GM19463 (cell line): ENCODE measurements around the gene TTLL9.
A peak's percentile ranks its signal among the peaks of the same experiment; 100 is the strongest.
"Not testable (repeated sequence)": the region's sequence is repeated elsewhere in the genome, so short reads cannot be mapped to it uniquely, and the experiment has no call there.

Experiments
- ATAC-seq: cut with Tn5 transposase; IDR thresholded peaks from one replicate; pipeline ENCODE4 v1.9.1; 2021; ENCODE audit warnings: mild to moderate bottlenecking, moderate library complexity; ENCODE audit not compliant: unreplicated experiment

TTLL9 gene

GRCh38 chr20:31869942-31870725 lies at the start of gene TTLL9, which contains the start of gene DUSP15:
Gene TTLL9 (plus strand): TSS chr20:31870634. CDS start chr20:31871127, 493 bp downstream.
Gene DUSP15 (minus strand): TSS chr20:31870527. CDS start chr20:31870337, 190 bp downstream.
- ATAC-seq: no peak

GRCh38 chr20:31821427-31821826 lies 49.0 kb upstream of the TTLL9 start:
- ATAC-seq: no peak

DNA sequence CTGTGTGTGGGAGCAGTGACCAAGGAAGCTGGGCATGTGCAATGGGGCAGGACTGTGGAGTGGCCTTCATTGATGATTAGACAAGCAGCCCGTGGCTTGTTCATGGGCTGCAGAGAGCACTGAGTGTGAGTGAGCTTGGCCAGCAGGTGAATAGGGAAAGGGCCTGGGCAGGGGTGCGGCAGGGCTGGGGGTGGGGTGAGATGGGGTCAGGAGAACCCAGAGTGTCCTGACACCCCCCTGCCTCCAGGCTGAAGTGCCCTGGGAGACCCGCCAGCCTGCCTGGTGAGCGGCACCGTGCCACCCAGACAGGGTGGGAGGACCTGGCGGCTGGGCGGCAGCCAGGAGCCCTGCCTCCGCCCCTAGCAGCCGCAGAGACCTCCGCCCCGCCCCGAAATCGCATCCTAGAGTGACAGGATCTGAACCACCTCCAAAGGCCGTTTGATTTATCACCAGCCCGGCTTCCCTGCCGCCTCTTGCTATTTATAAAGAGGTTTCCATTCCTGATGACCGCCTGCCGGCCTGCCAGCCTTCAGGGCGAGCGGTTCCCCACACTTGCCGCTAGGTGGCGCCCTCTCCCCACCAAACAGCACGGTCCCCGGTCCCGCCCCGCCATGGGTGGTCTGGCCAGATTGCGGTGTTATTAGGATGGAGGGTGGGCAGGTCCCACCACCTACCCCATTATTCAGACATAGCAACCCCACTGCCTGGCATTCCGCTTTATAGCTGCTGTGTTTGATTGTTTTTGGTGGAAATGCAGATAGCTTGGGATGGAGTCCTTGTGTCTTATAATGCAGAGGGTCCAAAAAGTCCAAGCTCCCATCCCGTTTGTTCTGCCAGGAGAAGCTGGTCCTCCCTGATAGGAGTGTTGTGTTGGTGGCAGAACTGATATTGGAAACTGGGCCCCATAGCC lies 47.8 kb upstream of the TTLL9 start:
- peak; percentile 65 for ATAC-seq

GRCh38 chr20:31823360-31824124 lies 46.9 kb upstream of the TTLL9 start:
- ATAC-seq: no peak

DNA sequence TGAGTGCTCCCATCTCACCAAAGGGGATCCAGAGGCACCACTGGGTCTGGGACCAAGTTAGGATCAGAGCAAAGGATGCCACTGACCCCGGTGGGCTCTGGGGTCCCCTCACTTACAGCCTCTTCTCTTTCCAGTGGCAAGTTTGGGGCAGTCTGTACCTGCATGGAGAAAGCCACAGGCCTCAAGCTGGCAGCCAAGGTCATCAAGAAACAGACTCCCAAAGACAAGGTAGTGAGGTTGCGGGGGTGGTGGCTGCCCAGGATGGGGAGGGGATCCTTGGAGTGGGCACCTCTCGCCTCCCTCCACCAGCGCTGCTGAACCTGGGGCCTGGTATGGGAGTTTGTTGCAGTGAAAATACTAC lies 46.3 kb upstream of the TTLL9 start:
- ATAC-seq: no peak

- ATAC-seq: no peak
Measured at GRCh38 chr20:31824554-31825313, 45.7 kb upstream of the TTLL9 start.

DNA sequence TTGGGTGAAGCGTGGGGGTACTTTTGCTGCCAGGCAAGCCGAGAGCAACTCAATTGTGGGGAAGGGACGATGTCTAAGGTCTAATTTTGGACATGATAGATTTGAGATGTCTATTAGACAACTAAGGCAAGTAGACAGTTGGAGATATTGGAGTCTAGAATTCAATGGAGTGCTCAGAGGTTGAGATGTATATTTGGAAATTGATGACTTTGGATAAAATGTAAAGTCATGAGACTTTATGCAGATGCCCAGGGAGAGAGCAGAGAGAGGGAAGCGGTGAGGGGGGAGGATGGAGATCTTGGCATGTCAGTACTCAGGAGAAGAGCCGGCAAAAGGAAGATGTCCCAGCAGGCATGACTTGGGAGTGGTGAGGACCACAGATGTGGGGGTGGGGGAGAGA lies 44.4 kb upstream of the TTLL9 start:
- no peak for ATAC-seq

GRCh38 chr20:31827059-31827458 lies 43.4 kb upstream of the TTLL9 start:
- ATAC-seq: no peak

DNA sequence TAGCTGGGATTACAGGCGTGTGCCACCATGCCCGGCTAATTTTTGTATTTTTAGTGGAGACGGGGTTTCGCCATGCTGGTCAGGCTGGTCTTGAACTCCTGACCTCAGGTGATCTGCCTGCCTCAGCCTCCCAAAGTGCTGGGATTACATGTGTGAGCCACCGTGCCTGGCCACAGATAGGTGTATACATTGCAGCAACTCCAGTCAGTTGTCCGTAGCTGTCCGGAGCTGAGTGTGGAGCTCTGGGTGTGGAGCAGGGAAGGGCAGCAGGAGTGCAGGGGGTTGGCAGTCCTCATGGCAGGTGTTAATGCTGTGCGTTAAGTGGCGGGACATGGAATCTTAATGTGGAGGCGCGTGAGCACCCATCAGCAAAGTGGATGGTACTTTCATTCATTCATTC lies 42.4 kb upstream of the TTLL9 start:
- ATAC-seq: not testable (repeated sequence)

GRCh38 chr20:31829731-31830130 lies 40.7 kb upstream of the TTLL9 start:
- ATAC-seq: no peak

GRCh38 chr20:31830406-31830981 lies 39.9 kb upstream of the TTLL9 start:
- ATAC-seq: no peak

DNA sequence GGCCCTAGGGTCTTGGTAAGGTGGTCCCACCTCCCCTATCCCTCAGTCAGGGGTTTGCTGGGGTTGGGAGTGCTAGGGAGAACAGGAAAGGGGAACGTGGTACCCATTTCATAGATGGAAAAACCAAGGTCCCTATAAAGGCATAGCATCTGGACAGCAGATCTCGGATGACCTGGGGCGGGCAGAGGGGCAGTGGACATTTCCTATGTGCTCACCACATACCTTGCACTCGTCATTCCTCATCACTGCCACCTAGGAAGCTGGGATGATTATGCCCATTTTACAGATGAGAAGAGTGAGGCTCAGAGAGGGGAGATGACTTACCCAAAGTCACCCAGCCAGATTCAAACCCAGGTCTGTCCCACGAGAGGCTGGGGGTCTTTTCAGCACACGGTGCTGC lies 39.2 kb upstream of the TTLL9 start:
- no peak for ATAC-seq

DNA sequence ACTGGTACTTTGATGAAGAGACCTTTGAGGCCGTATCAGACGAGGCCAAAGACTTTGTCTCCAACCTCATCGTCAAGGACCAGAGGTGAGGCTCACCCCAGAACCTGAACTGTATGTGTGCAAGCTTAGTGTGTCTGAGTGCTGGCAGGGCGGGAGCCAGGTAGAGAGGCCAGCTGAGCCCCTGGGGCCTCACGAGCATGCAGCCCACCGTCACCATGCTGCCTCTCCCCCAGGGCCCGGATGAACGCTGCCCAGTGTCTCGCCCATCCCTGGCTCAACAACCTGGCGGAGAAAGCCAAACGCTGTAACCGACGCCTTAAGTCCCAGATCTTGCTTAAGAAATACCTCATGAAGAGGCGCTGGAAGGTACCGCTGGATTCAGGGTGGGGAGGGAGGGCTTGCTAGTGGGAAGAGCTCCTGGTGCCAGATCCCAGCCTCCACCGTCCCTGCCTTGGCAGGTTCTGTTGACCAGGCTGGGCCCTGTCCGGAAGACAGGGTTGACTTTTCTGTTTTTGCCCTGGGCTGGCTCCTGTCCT lies 38.6 kb upstream of the TTLL9 start:
- no peak for ATAC-seq

- ATAC-seq: no peak
Measured at GRCh38 chr20:31833130-31833930, 37.1 kb upstream of the TTLL9 start.

DNA sequence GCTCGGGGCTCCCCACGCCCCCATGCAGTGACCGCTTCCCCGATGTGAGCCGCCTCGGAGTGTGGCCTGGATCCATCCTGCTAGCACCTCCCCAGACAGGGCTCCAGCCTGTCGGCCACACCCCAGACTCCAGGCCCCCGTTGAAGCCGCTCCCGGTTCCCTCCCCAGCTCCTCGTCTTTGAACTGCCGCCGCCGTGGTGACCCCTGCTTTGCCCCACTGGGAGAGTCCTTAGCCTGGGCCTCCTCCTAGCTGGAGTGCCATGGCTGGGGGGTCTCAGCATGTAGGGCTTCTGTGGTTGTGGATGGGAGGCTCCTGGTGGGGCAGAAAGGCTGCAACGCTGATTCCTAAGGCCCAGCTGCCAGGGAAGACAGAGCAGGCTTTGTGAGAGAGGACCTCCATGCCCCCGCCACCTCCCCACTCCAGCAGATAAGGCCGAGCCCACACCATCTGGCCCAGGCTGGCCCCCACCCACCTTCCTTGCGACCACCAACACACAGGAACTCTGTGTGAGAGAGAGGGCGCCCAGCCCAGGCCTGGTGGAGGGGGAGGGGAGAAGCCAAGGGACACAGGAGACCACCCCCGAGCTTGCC lies 36.4 kb upstream of the TTLL9 start:
- ATAC-seq: no peak

DNA sequence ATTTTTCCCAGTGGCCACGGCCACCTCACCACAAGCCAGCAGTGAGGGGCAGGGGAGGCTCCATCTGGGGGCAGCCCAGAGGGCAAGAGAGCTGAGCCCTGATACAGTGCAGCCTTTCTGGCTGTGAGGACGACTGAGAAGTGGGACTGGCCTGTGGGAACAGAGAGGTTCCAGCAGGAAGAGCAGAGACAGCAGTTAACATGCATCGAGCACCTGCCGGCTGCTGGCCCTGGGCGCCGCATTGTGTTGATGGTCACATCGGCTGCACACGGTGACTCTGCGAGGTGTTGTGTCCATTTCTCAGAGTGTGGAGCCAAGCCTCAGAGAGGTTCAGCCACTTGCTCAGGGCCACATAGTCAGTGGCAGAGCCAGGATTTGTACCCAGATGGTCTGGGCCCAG lies 34.9 kb upstream of the TTLL9 start:
- ATAC-seq: no peak

GRCh38 chr20:31835977-31836852 lies 34.2 kb upstream of the TTLL9 start:
- peak; percentile 92 for ATAC-seq
